Breast epithelium (tissue), 4 donors: ENCODE measurements around the gene ANKRA2. TPM values are rescaled to one million over a fixed set of nuclear protein-coding genes. Genes with fewer than 3 reads are reported as not detected.

Source experiments
- DNase-seq, 2 donors: peaks; one replicate each; pipeline ENCODE4 v3.0.0-alpha.2; 2019; ENCODE audit warnings: low spot score in 2 of 2
- H3K27ac ChIP-seq, 2 donors: fragments of 200-600 bp; sonication (generic) in 1 of 2; one replicate each; pipeline ENCODE4 v1.5.1; 2016 to 2019; ENCODE audit warnings: mild to moderate bottlenecking in 1 of 2
- H3K27me3 ChIP-seq, 2 donors: fragments of 200-600 bp; sonication (generic) in 1 of 2; one replicate each; pipeline versions ENCODE4 v1.5.1 to v1.6.0; 2017 to 2019; ENCODE audit warnings: control low read depth in 1 of 2, mild to moderate bottlenecking in 1 of 2
- H3K36me3 ChIP-seq: fragments of 200-600 bp; one replicate; pipeline ENCODE4 v1.5.1; 2019
- H3K4me1 ChIP-seq, 2 donors: fragments of 200-600 bp; sonication (generic); one replicate each; pipeline ENCODE4 v1.5.1; 2016 to 2019; ENCODE audit warnings: control low read depth in 1 of 2
- H3K4me3 ChIP-seq, 3 donors: fragments of 200-600 bp; sonication (generic); 1 replicate in 2 of 3; 2 replicates in 1 of 3; pipeline ENCODE4 v1.5.1; 2016 to 2019; ENCODE audit warnings: mild to moderate bottlenecking in 3 of 3, moderate library complexity in 2 of 3
- H3K9me3 ChIP-seq, 2 donors: fragments of 200-600 bp; sonication (generic) in 1 of 2; one replicate each; pipeline ENCODE4 v1.5.1; 2016 to 2019; ENCODE audit warnings: control low read depth in 1 of 2
- POLR2A ChIP-seq: fragments of 450-650 bp; IDR thresholded peaks from one replicate; pipeline ENCODE4 v1.6.1; 2016; ENCODE audit warnings: antibody characterized with exemption, mild to moderate bottlenecking, moderate library complexity
- POLR2AphosphoS5 ChIP-seq, 3 donors: sonication (generic); formaldehyde crosslinking; IDR thresholded peaks; one replicate each; pipeline ENCODE4 v1.6.1; 2017; ENCODE audit warnings: antibody characterized with exemption in 3 of 3
- intact Hi-C: fragments of 100-400 bp; cut with DNase I; formaldehyde crosslinking; loops from one replicate; pipeline ENCODE4 v1.15.1; 2023; ENCODE audit warnings: low total_unique reads
- total RNA-seq, 3 donors: library from RNA; depleted of rRNA; stranded (reverse); fragments of >200 nt; gene quantifications; one replicate each; pipeline ENCODE4 v1.1.0, GENCODE V29; 2016
- TF ChIP-seq, protein P1 (sequence below), 3 donors: fragments of 450-650 bp; IDR thresholded peaks; one replicate each; pipeline ENCODE4 v1.5.1; 2016 to 2017; ENCODE audit warnings: antibody characterized with exemption in 3 of 3, mild to moderate bottlenecking in 3 of 3, moderate library complexity in 3 of 3

Gene ANKRA2
- total RNA-seq, 3 donors from 2014 or later: 28.8 to 83.9 (median 44.2) TPM

GRCh38 chr5:73507062-73507461 lies 58.4 kb downstream of the ANKRA2 start:
- H3K36me3 ChIP-seq: no peaks in the 10 kb centered on the region
- H3K27me3 ChIP-seq: no peaks in the 10 kb centered on the region
- DNase-seq: no peak
- TF ChIP-seq, protein P1, sequence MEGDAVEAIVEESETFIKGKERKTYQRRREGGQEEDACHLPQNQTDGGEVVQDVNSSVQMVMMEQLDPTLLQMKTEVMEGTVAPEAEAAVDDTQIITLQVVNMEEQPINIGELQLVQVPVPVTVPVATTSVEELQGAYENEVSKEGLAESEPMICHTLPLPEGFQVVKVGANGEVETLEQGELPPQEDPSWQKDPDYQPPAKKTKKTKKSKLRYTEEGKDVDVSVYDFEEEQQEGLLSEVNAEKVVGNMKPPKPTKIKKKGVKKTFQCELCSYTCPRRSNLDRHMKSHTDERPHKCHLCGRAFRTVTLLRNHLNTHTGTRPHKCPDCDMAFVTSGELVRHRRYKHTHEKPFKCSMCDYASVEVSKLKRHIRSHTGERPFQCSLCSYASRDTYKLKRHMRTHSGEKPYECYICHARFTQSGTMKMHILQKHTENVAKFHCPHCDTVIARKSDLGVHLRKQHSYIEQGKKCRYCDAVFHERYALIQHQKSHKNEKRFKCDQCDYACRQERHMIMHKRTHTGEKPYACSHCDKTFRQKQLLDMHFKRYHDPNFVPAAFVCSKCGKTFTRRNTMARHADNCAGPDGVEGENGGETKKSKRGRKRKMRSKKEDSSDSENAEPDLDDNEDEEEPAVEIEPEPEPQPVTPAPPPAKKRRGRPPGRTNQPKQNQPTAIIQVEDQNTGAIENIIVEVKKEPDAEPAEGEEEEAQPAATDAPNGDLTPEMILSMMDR (IDR thresholded peaks at IDR 0.05): no peak
- no peak for TF ChIP-seq POLR2A
- no peak for TF ChIP-seq POLR2AphosphoS5 (IDR thresholded peaks at IDR 0.05)
- intact Hi-C loops: no loop called here
- H3K9me3 ChIP-seq: no peaks in the 10 kb centered on the region
- H3K4me1 ChIP-seq: no peaks in the 10 kb centered on the region
- H3K4me3 ChIP-seq: no peak overlapping the region
- peak overlapping the region in 1 of 2 donors; percentile 71 for H3K27ac ChIP-seq

GRCh38 chr5:73506459-73506955 lies 58.9 kb downstream of the ANKRA2 start:
- H3K9me3 ChIP-seq: no peaks in the 10 kb centered on the region

More at GRCh38 chr5:73506459-73506955, 58.9 kb downstream of the ANKRA2 start:
- no peak for DNase-seq
- H3K4me1 ChIP-seq: no peaks in the 10 kb centered on the region
- TF ChIP-seq POLR2A (no peak), POLR2AphosphoS5 (IDR thresholded peaks at IDR 0.05) (no peak)
- TF ChIP-seq, protein P1 (IDR thresholded peaks at IDR 0.05): no peak
- no peaks in the 10 kb centered on the region for H3K27me3 ChIP-seq
- peak overlapping the region in 1 of 2 donors; percentile 71 for H3K27ac ChIP-seq
- no peaks in the 10 kb centered on the region for H3K36me3 ChIP-seq
- intact Hi-C loops: no loop called here
- no peak overlapping the region for H3K4me3 ChIP-seq

Other genes starting within 250 kb of the ANKRA2 start
- gene FOXD1, start 116.9 kb downstream of the ANKRA2 start, total RNA-seq: under 1 TPM in 2 of 3 donors, not detected in 1; 0.29 to 0.32 TPM
- gene BTF3, start 67.2 kb downstream of the ANKRA2 start, total RNA-seq: 100 to 1,000 TPM; 503 to 575 (median 519) TPM
- 10 to 100 TPM; 38.7 to 61.6 (median 39.0) TPM for gene UTP15, start 104 bp upstream of the ANKRA2 start, total RNA-seq
- gene ARHGEF28, start 60.6 kb upstream of the ANKRA2 start, total RNA-seq: 10 to 100 TPM; 11.4 to 65.4 (median 31.5) TPM